Activated T-cell treated with anti-CD3 and anti-CD28 coated beads, Interleukin-2, amount 50 U/mL, for 1 hour (primary cell): ENCODE data around the gene CLCN3.
"Not testable (repeated sequence)": the region's sequence is repeated elsewhere in the genome, so short reads cannot be mapped to it uniquely, and the experiment has no call there.

Experiments used
- DNase-seq: peaks from one replicate; pipeline ENCODE4 v3.0.0-alpha.2; 2020

CLCN3 gene

GRCh38 chr4:169618286-169618685 is 2.1 kb upstream of the CLCN3 start:
- no peak for DNase-seq

GRCh38 chr4:169618986-169619385 is 1.4 kb upstream of the CLCN3 start:
- no peak for DNase-seq

GRCh38 chr4:169619518-169619957 is 840 bp upstream of the CLCN3 start:
- peak; percentile 58 for DNase-seq

- peak; percentile 36 for DNase-seq
Observed at GRCh38 chr4:169620880-169621248, 486 bp downstream of the CLCN3 start.

GRCh38 chr4:169621731-169622492 is 1.5 kb downstream of the CLCN3 start:
- no peak for DNase-seq

GRCh38 chr4:169622566-169622965 is 2.2 kb downstream of the CLCN3 start:
- DNase-seq, result no peak

GRCh38 chr4:169624012-169624411 is 3.6 kb downstream of the CLCN3 start:
- DNase-seq, result not testable (repeated sequence)

GRCh38 chr4:169625886-169626285 is 5.5 kb downstream of the CLCN3 start:
- no peak for DNase-seq

- no peak for DNase-seq
Observed at GRCh38 chr4:169626331-169627282, 6.2 kb downstream of the CLCN3 start.

- no peak for DNase-seq
Observed at GRCh38 chr4:169627307-169627706, 6.9 kb downstream of the CLCN3 start.

- no peak for DNase-seq
Observed at GRCh38 chr4:169628579-169628978, 8.2 kb downstream of the CLCN3 start.

- DNase-seq, result no peak
Observed at GRCh38 chr4:169630069-169630468, 9.7 kb downstream of the CLCN3 start.

GRCh38 chr4:169632896-169633295 is 12.5 kb downstream of the CLCN3 start:
- DNase-seq, result no peak

GRCh38 chr4:169634975-169635374 is 14.6 kb downstream of the CLCN3 start:
- no peak for DNase-seq

GRCh38 chr4:169640261-169640870 is 20.0 kb downstream of the CLCN3 start:
- no peak for DNase-seq

GRCh38 chr4:169644802-169645201 is 24.4 kb downstream of the CLCN3 start:
- no peak for DNase-seq

- no peak for DNase-seq
Observed at GRCh38 chr4:169645627-169646026, 25.2 kb downstream of the CLCN3 start.

GRCh38 chr4:169649545-169650226 is 29.3 kb downstream of the CLCN3 start:
- DNase-seq, result no peak

- DNase-seq, result no peak
Observed at GRCh38 chr4:169650227-169650936, 30.0 kb downstream of the CLCN3 start.

- no peak for DNase-seq
Observed at GRCh38 chr4:169652535-169652934, 32.2 kb downstream of the CLCN3 start.

GRCh38 chr4:169655401-169655800 is 35.0 kb downstream of the CLCN3 start:
- DNase-seq, result no peak

- DNase-seq, result no peak
Observed at GRCh38 chr4:169657470-169658107, 37.2 kb downstream of the CLCN3 start.
